GM18868 (cell line): ENCODE measurements around the gene GNAS-AS1.

ENCODE experiments used
- ATAC-seq: cut with Tn5 transposase; IDR thresholded peaks from one replicate; pipeline ENCODE4 v1.9.1; 2021; ENCODE audit warnings: mild to moderate bottlenecking, moderate library complexity; ENCODE audit not compliant: unreplicated experiment

Gene GNAS-AS1

GRCh38 chr20:58811334-58811733 lies 39.4 kb downstream of the GNAS-AS1 start:
- no peak for ATAC-seq

- no peak for ATAC-seq
Measured at GRCh38 chr20:58810879-58811250, 39.8 kb downstream of the GNAS-AS1 start.

- no peak for ATAC-seq
Measured at GRCh38 chr20:58810116-58810878, 40.4 kb downstream of the GNAS-AS1 start.

DNA sequence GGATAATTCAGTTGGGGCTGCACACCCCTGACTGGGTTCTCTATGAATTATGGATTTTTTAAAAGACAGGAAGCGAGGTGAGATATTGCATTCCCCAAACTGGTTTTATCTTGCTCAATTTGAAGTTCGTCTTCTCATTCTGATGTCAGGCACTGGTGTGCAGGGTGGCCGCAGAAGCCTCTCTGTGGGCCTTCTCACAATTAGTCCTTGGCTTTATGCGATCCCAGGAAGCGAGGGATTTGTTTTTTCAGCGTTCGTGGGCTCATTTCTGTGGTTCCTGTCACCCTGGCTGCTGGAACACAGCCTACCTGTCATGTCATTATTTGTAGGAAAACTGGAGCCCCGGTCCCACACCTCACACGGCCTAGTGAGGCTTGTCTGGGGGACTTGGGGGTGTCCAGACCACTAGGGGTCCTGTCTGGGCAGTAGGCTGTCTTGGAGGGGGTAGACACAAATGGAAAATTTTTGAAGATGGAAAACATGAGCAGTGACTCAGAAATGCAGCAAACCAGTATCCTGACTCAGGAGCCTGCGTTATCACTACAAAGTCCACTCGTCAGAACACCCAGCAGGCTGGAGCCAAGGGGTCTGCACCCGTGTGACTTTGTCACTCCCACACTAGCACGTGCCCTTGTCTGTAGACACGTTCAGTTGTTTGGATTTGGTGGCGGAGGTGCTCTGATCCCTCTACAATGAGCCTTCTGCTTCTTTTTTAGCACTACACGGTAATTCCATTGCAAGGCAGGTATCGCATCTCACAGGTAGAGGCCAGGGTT lies 42.2 kb downstream of the GNAS-AS1 start:
- no peak for ATAC-seq

GRCh38 chr20:58807801-58808200 lies 42.9 kb downstream of the GNAS-AS1 start:
- ATAC-seq = no peak

DNA sequence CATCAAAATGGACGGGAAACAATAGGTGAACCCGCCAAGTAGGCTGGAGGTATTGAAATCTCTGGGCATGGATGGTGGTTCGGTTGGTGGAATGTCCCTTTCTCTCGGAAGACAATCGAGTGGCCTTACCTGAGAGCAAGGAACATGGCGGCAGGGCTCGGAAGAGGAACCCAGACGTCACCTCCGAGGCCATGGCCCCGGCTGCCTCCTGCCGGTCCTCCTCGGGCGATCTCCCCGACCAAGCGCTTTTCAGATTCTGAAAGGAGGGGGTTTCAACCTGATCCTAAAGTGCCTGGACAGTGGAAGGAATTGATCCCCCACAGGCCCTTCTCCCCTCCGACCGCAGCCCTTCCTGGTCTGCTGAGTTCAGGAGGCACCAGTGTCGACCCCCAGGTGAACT lies 47.2 kb downstream of the GNAS-AS1 start:
- no peak for ATAC-seq

GRCh38 chr20:58802061-58802460 lies 48.6 kb downstream of the GNAS-AS1 start:
- no peak for ATAC-seq

GRCh38 chr20:58800134-58800871 lies 50.4 kb downstream of the GNAS-AS1 start:
- ATAC-seq = no peak

DNA sequence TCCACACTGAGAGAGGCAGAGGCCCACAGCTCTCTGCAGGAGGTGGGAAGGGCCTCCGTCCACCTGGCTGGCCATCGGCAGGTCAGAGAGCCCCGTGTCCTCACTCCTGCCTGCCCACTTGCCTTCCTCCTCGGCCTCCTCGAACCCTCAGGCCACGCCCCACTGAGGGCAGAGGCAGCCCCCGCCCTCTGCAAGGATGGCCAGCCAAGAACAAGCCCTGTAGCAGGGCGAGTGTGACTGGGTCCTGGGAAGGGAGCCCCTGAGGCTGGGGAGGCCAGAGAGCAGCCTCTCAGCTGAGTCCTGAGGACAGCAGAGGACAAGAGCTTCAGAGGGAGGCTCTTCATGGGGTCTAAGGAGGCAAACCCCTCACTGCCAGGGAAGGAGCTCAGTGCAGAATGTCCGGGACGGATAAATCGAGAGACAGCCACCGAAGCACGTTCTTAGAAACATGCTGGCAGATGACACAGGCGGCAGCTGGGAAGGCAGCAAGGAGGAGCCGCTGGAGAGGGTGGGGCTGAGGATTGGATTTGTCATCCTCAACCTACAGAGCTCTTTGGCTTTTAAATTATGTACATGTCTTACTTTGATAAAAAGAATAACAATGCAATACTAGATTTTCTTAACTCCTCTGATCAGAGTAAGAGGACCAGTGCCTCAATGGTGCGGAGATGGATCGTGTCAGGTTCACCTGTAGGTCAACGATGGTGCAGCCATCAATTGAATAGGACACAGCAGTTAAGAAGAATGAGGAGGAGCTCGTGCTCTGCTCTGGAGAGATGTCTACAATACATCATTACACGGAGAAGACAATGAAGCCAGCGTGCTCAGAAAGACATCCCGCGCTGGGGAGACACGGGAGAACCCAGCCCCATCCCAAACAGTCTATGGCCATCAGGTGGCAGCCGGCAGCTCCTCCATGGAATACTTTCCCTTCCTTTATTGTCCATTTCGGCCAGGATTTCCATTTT lies 53.0 kb downstream of the GNAS-AS1 start:
- no peak for ATAC-seq

GRCh38 chr20:58795923-58796245 lies 54.8 kb downstream of the GNAS-AS1 start:
- ATAC-seq = no peak

- ATAC-seq = no peak
Measured at GRCh38 chr20:58795181-58795922, 55.4 kb downstream of the GNAS-AS1 start.

GRCh38 chr20:58794510-58795180 lies 56.1 kb downstream of the GNAS-AS1 start:
- ATAC-seq = no peak

DNA sequence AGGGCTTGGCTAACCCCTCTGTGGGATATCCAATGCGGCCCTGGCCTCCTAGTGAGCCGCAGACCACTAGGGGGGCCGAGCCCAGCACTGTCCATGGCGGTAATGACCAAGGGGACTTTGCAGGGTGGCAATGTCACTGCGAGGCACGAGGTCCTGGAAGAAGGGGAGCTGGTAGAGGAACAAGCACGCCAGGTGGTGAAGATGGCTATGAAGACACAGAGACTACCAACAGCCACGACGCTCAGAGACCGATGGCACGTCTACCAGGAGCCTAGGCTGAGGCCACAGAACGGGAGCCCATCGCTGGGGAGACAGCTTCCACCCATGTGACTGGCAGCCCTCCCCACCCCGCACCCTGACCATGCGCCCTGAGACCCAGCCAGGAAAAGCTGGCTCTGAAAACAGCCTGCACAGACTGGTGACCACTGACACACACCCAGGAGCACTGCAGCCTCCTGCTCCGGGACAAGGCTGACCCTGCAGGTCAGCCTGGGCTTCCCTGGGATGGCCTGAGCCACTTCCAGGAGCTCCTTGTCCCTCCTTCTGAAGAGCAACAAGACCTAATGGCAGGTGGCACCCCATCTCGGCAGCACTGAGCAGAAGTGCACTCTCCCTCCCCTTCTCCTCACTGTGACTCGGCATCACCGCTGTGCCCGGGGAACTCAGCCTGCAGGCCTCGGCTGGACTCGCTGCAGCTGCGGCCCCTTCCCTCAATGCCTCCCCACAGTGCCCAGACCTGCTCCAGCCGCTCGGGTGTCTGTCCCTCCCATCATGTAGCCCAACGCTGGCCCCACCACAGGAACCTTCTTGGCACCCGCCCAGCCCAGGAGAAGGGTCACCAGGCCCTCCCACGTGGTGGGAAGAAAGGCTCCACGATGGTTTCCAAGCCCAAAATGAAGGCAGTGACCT lies 56.9 kb downstream of the GNAS-AS1 start:
- ATAC-seq = no peak

DNA sequence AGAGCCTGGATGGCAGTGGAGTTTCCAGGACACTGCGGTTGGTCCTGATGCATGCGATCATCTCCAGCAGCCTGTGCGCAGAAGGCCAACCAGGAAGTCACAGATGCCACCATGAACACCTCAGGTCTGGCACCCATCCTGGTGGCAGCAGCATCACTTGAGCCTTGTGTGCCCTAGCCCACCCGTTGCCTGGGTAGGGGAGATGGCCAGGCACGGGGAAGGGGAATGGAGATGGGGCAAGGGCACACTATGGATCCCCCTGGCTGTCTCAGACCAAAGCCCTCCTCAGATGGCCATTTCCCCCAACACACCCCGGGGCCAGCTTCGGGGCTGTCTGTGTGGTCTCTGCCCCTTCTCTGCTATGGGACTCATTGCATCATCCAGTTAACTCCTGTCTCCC lies 58.3 kb downstream of the GNAS-AS1 start:
- no peak for ATAC-seq

DNA sequence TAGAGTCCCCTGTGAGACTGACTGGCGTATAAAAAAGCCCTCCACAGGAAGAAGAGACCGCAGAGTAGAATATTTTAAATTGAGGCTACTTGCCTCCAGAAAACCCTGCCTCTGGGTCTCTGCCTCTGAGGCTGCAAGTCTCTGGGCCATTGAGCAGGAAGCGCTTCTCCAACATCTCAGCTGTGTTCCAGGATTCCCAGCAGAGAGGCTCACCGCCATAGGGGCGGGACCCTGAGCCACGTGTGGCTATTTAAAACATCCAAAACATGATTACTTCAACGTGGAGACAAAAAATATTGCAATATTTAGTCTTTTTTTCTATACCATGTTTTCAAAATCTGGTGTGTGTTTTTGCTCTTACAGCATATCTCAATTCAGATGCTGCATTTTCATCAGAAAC lies 59.4 kb downstream of the GNAS-AS1 start:
- ATAC-seq = no peak

DNA sequence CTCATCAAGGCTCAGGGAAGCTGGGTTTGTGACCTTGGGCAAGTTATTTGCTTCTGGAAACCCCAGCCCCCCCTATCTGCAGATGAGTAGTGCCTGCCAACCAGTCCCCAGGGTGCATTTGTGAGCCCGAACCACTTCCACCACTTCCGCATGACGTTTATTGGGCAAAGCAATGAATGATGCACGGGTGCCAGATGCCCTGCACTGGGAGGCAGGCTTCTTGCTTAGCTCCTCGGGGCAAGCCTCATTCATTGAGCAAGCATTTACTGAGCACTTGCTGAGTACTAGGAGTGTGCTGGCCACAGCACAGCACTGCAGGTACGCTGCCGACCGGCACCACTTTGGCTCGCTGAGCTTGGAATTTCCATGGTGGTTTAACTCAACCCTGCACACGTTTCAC lies 60.2 kb downstream of the GNAS-AS1 start:
- no peak for ATAC-seq

DNA sequence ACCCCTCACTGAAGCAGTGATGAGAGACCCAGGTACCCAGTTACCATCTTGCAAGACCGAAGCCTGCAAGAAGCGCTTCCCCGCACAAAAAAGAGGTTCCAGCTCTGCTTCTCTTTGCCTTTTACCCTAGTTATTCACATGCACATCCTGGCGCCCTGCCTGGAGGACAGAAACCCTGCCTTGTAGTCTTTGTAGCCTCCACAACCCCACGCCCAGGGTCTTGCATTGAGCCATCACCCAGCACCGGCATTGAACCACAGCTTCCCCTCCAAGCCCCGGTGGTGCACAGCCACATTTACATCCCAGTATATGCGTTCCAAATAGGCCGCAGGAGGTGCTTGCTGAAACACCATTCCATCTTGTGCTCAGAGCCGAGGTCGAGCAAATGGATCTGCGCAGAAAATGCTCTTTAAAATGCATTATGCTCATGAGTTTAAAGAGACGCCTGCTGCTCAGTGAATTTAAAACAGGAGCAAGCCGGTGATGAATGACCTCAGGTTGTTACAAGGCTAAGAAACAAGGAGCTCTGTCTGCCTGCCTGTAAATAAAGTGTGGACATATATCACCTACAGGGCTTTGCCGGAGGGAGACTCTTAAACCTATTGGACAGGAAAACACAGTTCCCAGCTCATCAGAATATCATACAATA lies 61.7 kb downstream of the GNAS-AS1 start:
- ATAC-seq = no peak
